OCI-M2 (cell line): ENCODE measurements around the gene INPP5E.

Source experiments
- DNase-seq: peaks from one replicate; lab custom pipeline; 2025; ENCODE audit not compliant: unreplicated experiment; lab: John Stamatoyannopoulos, UW

INPP5E gene

DNA sequence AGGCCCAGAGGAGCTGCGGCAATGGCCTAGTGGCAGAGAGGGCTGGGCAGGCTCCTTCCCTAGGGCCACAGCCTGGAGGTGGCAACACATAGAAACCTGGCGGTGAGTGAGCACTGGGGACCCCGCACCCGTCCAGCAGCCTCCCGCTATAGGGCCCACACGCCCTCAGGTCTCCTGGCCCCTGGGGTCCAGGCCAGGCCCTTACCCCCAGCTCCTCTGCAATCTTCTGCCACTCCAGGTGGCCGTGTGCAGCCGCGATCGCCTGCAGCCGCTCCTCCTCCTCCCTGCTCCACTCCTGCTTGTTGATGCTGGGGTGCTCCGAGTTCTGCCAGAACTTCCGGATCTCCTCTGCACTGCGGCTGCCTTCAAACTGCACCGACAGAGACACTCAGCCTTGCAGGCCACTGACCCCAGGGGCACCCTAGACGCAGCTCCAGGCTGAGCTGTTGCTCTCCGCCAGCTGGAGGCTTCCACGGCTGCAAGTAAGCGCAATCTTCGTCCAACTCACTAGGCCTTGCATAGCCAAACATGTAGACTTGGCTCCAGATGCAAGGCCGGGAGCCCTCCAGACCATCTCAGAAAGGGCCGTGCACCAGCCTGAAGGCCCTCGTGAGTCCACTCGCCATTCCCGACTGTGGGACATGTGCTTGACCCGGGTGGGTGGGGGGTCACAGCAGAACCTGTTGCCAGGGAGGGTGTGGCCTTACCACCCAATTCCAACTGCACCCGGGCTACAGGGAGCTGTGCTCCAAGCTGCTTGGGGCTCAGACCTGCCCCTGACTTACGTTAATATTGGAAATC is 47.7 kb downstream of the INPP5E start:
- no peak for DNase-seq

DNA sequence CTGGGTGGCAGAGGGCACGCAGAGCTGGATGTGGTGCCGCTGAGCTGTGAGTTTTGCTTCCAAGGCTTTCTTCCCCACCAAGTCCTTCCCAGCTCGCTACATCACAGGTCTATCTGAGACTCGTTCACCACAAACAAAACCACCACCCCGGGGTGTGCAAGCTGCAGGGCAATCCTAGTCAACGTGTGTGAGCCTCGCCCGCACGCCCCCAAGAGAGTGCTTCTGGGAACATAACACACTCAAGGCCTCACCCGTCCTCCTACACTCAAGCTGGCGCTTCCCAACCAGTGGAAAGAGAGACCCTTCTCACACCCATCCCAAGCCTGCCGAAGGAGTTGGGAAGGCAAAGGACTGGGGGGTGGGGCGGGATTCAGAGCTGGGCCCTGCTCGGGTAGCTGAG is 50.2 kb downstream of the INPP5E start:
- no peak for DNase-seq

DNA sequence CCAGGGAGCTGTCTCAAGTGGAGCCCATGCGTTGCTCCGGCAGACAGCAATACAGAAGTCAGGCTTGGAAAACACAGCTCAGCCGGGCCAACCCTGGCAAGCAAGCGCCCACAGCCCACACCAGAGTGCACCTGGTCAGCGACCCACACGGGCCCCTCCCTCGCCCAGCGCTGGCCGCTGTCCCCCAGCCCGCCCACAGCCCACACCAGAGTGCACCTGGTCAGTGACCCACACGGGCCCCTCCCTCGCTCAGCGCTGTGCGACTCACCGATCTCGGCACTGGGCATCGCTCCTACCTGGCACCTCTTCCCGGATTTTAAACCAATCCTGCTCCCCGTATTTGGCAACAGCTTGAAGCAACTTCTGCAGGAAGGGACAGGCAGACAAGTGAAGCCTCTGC is 52.4 kb downstream of the INPP5E start:
- no peak for DNase-seq

DNA sequence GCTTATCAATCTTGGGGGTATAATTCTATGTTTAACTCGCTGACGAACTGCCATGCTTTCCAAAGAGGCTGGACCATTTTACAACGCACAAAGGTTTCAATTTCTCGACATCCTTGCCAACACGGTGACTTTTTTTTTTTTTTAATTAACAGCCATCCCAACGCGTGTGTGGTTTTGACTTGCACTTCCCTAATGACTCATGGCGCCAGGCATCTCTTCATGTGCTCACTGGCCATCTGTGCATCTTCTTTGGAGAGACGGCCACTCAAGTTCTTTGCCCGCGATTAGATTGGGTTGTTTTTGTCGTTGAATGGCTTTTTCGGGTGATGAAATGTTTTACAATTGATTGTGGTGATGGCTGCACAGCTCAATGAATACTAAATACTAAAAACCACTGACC is 53.6 kb downstream of the INPP5E start:
- no peak for DNase-seq

DNA sequence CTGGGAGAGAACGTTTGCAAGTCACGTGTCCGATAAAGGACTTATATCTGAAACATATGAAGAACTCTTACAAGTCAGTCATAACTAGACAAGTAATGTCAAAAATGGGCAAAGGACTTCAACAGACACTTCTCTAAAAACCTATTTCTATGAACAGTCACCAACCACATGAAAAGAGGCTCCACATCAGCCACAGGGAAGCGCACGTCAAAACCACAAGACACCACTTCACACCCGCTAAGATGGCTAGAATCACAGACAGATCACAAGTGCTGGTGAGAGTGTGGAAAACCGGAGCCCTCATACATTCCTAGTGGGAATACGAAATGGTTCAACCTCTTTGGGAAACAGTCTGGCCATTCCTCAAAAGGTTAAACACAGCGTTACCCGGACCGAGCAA is 54.6 kb downstream of the INPP5E start:
- DNase-seq: no peak

DNA sequence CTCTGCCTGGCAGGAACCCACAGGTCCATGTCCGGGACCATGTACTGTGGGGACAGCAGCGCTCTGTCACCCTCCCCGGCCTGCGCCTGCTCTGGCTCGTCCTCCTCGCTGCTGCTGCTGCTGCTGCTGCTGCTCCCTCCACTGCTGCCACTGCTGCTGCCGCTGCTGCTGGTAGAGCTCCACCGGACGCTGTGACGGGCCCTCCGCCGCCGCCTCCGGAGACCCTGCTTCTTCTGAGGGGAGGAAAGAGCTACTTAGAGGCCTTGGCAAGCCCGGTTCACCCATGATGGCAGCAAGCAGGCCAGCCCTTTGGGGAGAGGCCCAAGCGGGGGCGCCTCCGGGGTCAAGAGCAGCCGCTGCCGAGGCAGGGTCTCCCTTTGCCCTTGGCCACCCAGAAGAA is 56.2 kb downstream of the INPP5E start:
- DNase-seq: no peak

DNA sequence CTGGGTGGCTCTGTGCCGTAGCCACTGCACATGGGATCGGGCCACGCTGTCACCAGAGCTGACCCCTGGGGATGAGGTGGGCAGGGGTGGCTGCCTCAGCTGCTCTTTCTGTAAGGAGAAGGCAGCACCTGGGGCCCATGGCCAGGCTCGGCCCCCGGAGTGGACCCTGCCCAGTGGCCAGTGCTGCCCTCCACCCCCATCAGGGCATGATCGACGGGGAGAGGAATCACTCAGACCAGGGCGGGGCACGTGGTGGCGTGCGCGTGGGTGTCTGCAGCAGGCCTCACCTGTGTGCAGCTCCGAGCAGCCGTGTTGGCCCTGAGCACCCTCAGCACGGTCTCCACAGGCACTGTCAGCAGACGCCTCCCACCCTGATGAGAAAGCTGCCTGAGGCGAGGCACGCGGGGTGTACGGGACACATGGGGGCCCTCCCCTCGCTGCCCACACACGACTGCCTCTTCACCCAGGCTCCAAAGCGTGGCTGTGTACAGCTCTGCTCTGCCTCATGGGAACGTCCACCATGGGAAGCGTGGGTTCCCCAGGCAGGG is 57.6 kb downstream of the INPP5E start:
- no peak for DNase-seq

DNA sequence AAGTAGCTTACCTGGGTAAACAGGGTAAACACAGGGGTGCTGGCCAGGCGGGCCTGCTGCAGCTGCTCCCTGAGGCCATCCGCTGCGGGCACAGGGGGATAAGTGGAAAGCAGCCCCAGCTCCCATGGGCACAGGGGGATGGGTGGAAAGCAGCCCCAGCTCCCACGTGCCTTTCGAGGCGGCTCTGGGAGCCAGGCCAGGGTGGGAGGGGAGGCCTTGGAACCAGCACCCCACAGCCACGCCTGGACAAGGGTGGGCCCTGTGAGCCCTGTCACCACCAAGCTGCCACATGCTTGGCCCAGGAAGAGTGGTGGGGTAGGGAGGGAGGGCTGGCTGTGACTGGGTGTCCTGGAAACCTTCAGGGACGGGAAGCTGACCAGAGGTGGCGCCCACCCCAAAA is 58.3 kb downstream of the INPP5E start:
- no peak for DNase-seq

DNA sequence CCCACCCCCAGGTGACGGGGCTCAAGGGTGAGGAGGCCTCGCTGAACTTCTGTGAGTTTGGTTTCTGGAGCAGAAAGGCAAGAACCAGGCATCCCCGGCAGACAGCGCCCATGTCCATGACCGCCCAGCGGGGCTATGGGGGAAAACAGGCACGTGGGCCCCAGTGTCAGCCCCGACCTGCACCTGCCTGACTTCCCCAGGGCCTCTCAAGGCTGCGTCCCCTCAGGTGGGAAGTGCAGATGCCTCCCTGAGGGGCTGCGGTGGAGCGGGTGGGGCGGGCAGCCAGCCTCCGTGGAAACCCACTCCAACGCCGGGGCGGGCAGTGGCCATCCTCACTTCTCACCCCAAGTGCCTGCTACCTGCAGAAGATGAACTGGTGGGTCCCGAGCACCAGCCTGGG is 59.3 kb downstream of the INPP5E start:
- DNase-seq: no peak

DNA sequence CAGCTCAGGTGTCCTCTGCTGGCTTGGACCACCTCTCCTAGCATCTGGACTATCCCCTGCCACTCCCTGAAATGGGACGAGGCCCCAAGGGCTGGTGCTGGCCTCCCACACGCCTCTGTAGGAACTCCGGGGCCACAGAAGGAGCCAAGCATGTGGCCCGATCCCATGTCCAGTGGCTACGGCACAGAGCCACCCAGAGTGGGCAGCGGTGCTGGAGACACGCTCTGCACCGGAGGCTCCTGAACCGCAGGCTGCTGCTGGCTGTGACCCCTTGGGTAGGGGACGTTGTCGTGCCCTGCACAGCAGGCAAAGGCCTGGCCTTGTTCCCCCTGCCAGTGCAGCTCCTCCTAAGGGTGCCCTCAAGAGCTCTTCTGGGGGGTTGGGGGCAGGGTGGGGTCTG is 59.8 kb downstream of the INPP5E start:
- DNase-seq: no peak

DNA sequence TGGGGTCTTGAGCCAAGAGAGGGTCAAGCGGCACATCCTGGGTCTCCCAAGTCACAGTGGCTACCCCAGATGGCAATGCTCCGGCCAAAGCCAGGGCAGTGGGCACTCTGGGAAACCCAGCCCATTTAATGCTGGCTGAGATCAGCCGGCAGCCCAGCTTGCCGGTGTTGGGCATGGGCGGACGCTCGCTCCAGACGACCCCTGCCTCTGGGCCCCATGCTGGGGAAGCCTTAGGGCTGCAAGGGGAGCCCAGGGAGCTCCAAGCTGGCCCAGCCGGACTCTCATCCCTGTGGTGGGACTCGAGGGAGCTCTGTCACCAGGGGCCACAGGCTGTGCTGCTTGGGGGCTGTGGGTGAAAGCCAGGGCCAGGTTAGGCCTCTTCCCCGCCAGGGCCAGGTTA is 60.2 kb downstream of the INPP5E start:
- no peak for DNase-seq

DNA sequence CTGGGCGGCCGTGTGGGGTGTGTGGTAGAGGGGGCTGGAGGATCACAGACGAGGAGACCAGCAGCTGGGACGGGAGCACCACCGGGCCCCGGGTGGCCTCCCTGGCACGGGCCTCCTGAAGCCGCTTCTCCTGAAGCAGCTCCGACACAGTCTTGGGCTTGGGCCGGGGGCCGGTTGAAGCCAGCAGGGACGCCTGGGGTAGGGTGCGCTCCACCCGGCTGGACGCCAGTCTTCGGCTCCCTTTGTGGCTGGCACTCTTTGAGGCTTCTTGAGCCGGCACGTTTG is 60.7 kb downstream of the INPP5E start:
- DNase-seq: no peak
